ENCODE measurements around the gene MVB12B.

The MVB12B gene

GRCh38 chr9:126508928-126509327, 182.3 kb downstream of the MVB12B start:
- Mint-ChIP-seq H3K4me3 (no peak overlapping the region), H3K27ac (no peak overlapping the region), H3K9me3 (no peaks in the 10 kb centered on the region), H3K27me3 (no peaks in the 10 kb centered on the region), H3K4me1 (ENCODE audit: low read depth) (peaks cover 19% of the 10 kb centered on the region), H3K36me3 (ENCODE audit: low read depth) (peaks cover 27% of the 10 kb centered on the region)
- intact Hi-C loops (cut with micrococcal nuclease), result no loop called here

DNA sequence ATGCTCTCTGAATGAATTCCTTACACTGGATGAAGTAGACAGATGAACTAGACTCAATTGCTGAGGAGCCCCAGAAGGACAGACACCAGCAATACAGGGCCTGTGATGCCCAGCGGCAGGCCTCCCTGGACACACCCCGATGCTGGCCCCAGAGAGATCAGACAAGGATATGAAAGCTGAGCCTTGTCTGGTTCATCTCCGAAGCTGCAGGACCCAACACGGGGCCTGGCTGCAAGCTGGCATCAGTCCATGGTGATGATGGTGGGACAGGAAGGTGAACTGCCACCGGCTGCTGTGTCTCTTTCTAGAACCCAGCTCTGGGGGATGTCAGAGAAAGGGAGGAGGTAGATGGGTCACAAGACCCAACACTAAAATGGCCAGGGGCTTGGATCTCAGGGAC, 183.1 kb downstream of the MVB12B start:
- intact Hi-C loops (cut with micrococcal nuclease), result no loop called here
- H3K27me3 Mint-ChIP-seq, result no peaks in the 10 kb centered on the region
- H3K27ac Mint-ChIP-seq, result no peak overlapping the region

DNA sequence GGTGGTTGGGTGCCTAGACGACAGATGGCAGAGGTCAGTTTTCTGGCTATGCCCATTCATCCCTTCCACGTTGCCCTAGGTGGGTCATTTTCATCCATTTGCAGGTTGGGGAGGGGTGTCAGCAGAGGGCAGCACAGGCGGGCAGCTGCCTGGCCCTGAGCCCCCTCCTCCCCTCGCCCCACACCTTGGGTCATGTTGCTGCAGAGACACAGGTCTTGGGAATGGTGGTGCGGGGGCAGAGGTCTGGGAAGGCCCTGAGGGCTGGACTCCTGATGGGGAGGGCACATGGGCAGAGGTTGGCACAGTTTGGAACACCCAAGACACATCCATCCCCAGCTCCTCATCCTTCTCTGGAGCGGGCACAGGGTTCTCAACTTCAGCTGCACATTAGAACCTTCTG, 183.9 kb downstream of the MVB12B start:
- H3K36me3 Mint-ChIP-seq (ENCODE audit: low read depth), result peaks cover 10% of the 10 kb centered on the region
- no peaks in the 10 kb centered on the region for H3K27me3 Mint-ChIP-seq
- peaks cover 28% of the 10 kb centered on the region for H3K4me1 Mint-ChIP-seq (ENCODE audit: low read depth)
- no peak overlapping the region for H3K27ac Mint-ChIP-seq
- H3K4me3 Mint-ChIP-seq, result no peak overlapping the region
- intact Hi-C loops (cut with micrococcal nuclease), result no loop called here
- no peaks in the 10 kb centered on the region for H3K9me3 Mint-ChIP-seq

More for the DNA sequence above, 183.1 kb downstream of the MVB12B start:
- H3K36me3 Mint-ChIP-seq (ENCODE audit: low read depth), result peaks cover 19% of the 10 kb centered on the region
- no peak overlapping the region for H3K4me3 Mint-ChIP-seq
- H3K4me1 Mint-ChIP-seq (ENCODE audit: low read depth), result peaks cover 19% of the 10 kb centered on the region
- no peaks in the 10 kb centered on the region for H3K9me3 Mint-ChIP-seq

DNA sequence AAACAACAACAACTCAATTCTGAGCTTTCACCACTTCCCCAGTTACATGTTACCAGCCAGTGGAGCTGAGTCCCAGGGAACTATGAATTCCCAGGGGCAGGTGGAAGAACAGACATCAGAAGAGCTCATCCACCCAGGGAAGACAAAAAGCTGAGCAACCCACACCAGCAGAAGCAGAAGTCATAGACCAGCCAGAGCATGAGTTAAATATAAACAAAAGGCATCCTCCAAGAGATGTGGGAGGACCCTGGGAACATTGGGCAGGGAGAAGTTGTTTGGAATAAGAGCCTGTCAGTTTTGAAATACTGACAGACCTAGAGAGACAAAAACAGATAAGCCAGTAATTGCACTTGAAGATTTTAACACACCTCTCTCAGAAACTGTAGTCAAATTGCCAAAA, 184.8 kb downstream of the MVB12B start:
- Mint-ChIP-seq H3K4me1 (ENCODE audit: low read depth) (peaks cover 35% of the 10 kb centered on the region), H3K27ac (peak overlapping the region; percentile 6), H3K9me3 (no peaks in the 10 kb centered on the region), H3K4me3 (no peak overlapping the region), H3K27me3 (no peaks in the 10 kb centered on the region), H3K36me3 (ENCODE audit: low read depth) (peaks cover 2% of the 10 kb centered on the region)
- intact Hi-C loops (cut with micrococcal nuclease), result no loop called here

DNA sequence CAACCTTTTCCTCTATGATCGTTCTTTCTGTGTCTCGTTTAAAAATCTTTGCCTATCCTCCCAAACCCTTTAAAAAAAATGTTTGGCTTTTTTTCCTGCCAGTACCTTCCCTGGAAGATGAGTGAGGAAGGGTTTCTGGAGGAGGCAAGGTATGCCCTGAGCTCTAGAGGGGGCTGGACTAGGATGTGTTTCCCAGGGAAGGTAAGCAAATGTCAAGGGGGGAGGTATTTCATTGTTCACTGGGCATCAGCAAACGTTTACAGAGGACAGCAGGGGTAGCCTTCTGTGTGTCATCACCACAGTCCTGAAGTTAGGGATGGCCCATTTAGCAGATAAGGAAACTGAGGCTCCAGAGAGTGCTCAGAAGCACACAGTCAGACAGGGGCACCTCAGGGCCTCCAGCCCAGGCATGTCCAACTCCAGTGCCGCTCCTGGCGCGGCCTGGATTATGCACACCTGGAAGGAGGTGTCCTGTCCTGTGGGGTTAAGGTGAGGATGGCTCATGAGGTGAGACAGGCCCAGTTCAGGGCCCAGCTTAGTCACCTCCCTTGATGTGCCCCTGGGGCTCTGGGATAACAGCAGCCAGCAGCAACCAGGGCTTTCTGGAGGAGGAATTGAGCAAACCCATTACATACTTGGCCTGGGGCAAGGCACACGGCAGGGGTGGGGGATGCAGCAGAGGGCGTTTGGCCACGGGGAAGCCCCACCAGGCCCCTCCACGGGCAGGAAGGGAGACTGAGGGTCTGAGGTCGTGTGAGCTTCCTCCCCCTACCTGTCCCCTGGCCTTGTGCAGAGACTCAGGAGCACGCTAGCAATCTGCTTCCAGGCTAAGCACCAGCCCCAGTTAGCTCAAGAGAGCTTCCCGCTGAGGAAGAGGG, 186.8 kb downstream of the MVB12B start:
- peak overlapping the region; percentile 60 for H3K4me3 Mint-ChIP-seq
- no peaks in the 10 kb centered on the region for H3K27me3 Mint-ChIP-seq
- peaks cover 48% of the 10 kb centered on the region for H3K4me1 Mint-ChIP-seq (ENCODE audit: low read depth)
- no peaks in the 10 kb centered on the region for H3K36me3 Mint-ChIP-seq (ENCODE audit: low read depth)
- no peaks in the 10 kb centered on the region for H3K9me3 Mint-ChIP-seq
- intact Hi-C loops (cut with micrococcal nuclease), result loop anchor here (1.0 kb wide), 1 partner anchor 45 kb away; no protein-coding TSS in a partner anchor
- peak overlapping the region; percentile 65 for H3K27ac Mint-ChIP-seq

DNA sequence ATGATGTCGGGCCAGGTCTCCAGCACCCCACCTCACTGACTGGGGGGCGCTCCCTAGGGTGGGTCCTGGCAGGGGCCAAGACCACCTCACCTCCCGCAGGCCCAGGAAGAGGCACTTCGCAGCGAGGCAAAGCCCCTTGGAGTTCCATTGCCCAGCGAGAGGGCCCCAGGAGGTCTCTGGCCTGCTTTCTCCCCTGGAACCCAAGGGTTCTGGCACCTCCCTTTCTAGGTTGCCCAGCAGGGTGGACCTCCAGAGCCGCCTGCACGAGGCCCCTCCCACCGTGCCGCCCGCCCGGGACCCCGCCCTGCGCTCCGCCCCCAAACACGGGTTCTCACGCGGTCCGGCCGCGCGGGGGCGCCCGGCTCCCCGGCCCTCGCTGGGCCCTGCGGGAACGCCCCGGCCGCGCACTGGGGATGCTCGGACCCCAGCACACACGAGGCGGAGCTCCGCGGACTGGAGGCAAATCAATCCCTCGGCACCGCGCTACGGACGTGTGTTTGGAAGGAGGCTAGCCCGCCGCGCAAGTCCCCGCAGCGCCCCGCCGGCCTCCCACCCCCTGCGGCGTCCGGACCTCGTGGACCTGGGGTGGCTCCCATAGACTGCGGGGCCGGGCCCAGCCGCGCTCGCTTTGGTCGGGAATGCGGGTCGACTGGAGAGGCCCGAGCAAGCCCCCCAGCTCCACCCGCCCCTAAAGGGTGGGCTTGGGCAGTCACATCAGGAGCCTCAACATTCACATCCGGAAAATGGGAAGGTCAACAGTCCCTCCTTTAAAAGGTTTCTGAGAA, 187.6 kb downstream of the MVB12B start:
- no peaks in the 10 kb centered on the region for H3K27me3 Mint-ChIP-seq
- intact Hi-C loops (cut with micrococcal nuclease), result loop anchor here (1.0 kb wide), 1 partner anchor 44 kb away; no protein-coding TSS in a partner anchor
- H3K4me1 Mint-ChIP-seq (ENCODE audit: low read depth), result peaks cover 56% of the 10 kb centered on the region
- H3K36me3 Mint-ChIP-seq (ENCODE audit: low read depth), result no peaks in the 10 kb centered on the region
- peak overlapping the region; percentile 60 for H3K4me3 Mint-ChIP-seq
- H3K27ac Mint-ChIP-seq, result peak overlapping the region; percentile 92
- H3K9me3 Mint-ChIP-seq, result no peaks in the 10 kb centered on the region

DNA sequence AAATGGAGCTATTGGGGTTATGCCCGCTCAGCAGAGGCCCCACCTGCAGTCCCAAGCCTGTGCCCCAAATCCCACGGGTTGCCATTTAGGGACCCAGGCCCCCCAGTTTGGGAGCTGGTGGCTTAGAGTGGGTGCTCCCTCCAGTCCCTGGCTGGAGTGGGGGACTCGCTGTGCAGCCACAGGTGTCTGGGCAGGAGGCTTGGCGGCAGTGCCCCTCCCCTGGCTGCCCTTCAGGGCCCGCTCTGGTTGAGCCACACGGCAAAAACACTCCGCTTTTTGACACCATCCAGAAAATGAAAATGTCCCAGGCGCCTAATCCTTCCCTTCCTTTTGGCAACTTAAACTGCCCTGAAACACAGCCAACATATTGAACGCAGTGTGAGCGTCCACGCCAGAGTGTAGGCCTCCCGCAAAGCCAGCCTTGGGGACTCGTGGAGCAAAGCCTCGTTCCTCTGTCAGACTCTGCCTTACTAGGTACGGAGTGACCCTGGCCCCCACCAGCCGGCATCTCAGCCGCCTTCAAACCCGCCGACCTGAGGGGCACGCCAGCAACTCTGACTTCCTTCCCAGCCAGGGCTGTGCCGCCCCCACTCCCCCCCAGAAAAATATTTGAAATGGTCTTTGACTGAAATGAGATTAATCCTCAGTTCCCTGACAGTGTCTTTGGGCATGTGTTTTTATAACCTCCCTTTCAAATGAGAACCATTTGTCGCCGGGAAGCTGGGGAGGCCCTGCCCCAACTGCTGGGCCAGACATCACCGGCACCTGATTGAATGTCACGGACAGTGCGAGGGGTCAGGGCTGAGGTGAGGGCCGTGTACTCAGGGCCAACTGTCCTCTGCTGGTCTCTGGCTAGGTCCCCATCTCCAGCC, 188.6 kb downstream of the MVB12B start:
- H3K4me3 Mint-ChIP-seq, result no peak overlapping the region
- no peaks in the 10 kb centered on the region for H3K36me3 Mint-ChIP-seq (ENCODE audit: low read depth)
- H3K27me3 Mint-ChIP-seq, result no peaks in the 10 kb centered on the region
- H3K4me1 Mint-ChIP-seq (ENCODE audit: low read depth), result peaks cover 63% of the 10 kb centered on the region
- peak overlapping the region; percentile 92 for H3K27ac Mint-ChIP-seq
- no peaks in the 10 kb centered on the region for H3K9me3 Mint-ChIP-seq
- intact Hi-C loops (cut with micrococcal nuclease), result no loop called here

GRCh38 chr9:126515873-126516505, 189.4 kb downstream of the MVB12B start:
- intact Hi-C loops (cut with micrococcal nuclease), result no loop called here
- H3K4me1 Mint-ChIP-seq (ENCODE audit: low read depth), result peaks cover 63% of the 10 kb centered on the region
- no peaks in the 10 kb centered on the region for H3K9me3 Mint-ChIP-seq
- no peaks in the 10 kb centered on the region for H3K36me3 Mint-ChIP-seq (ENCODE audit: low read depth)
- peak overlapping the region; percentile 20 for H3K4me3 Mint-ChIP-seq
- H3K27me3 Mint-ChIP-seq, result no peaks in the 10 kb centered on the region
- peak overlapping the region; percentile 92 for H3K27ac Mint-ChIP-seq

DNA sequence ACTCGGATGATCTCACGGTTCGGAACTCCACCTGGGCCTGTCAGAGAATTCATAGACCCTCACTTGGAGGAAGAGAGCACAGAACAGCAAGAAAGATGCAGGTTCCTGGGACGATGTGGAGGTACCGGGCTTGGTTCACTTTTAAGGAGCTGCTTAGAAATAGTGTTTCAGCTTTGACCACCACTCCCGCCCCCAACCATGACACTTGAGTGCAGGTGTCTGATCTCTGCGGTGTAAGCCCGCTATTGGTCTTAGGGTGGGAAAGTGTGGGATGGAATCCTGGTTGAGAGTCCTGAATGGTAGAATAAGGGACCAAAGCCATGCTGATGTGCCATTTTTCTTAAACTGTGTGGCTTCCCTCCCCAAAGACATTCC, 189.9 kb downstream of the MVB12B start:
- H3K27ac Mint-ChIP-seq, result peak overlapping the region; percentile 92
- no peaks in the 10 kb centered on the region for H3K36me3 Mint-ChIP-seq (ENCODE audit: low read depth)
- intact Hi-C loops (cut with micrococcal nuclease), result no loop called here

DNA sequence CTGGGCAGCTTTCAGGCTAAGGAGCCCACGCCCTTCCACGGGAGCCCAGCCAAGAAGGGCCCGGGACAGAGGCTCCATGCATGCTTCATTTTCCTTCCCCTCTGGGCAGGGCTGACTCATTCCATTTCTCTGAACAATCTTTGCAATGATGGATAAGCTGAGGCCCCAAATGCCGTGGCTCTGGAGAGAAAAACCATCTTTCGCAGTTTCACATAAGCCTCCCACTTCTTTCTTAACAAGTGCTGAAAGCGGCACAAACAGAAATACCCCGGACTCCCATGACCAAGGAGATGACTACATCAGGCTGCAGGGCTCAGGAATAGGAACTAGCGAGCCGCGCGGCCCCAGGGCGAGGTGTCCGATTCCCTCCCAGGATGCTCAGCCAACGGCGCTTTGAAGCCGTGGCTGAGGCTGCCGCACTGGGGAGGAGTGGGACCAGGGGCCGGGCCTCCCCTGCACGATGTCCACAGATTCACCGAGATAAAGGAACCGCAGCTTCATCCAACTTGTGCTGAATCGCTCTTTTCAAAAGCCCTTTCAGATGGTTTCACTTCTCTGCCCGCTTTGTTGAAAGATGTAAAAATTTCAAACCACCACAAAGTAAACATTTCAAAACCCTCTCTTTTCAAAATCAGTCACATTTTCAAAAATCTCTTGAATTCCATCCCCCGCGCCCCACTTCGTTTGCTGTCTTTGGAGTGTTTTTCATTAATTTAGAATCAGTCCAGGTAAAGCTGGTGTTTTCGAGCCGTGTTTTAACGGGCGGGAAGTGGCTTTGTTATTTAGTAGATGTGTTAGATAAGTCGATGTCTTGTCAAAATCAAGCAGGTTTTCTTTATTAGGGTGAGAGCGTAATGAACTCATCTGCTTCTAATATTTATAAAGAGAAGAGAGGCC, 190.6 kb downstream of the MVB12B start:
- peak overlapping the region; percentile 92 for H3K27ac Mint-ChIP-seq
- H3K36me3 Mint-ChIP-seq (ENCODE audit: low read depth), result no peaks in the 10 kb centered on the region
- H3K4me3 Mint-ChIP-seq, result peak overlapping the region; percentile 67
- peaks cover 58% of the 10 kb centered on the region for H3K4me1 Mint-ChIP-seq (ENCODE audit: low read depth)
- intact Hi-C loops (cut with micrococcal nuclease), result loop anchor here (1.0 kb wide), 1 partner anchor 8 kb away; no protein-coding TSS in a partner anchor
- H3K9me3 Mint-ChIP-seq, result no peaks in the 10 kb centered on the region
- no peaks in the 10 kb centered on the region for H3K27me3 Mint-ChIP-seq

More for the DNA sequence above, 189.9 kb downstream of the MVB12B start:
- Mint-ChIP-seq H3K4me1 (ENCODE audit: low read depth) (peaks cover 58% of the 10 kb centered on the region), H3K9me3 (no peaks in the 10 kb centered on the region), H3K4me3 (peak overlapping the region; percentile 67), H3K27me3 (no peaks in the 10 kb centered on the region)

DNA sequence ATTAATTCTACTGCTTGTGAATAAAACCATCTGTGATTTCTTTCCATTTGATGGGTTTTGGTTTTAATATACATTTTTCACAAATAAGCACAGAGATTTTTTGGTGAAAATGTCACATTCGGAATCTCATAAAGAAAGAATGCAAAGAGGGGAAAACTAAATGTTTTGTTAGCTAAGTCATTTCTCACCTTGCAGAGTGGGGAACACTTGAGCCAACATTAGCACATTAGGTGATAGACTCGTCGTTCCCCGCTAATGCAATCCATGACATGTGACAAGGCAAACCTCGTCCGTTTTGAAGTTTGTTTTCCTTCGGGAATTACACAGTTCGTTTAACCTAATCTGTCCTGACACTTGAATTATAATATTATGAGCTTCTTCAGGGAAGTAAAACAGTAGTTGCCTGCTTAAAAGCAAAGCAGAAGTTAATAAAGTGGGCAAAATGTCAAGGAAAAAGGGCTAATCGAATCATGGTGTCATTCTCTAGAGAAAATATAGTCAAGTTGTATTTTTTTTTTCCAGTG, 191.3 kb downstream of the MVB12B start:
- Mint-ChIP-seq H3K4me3 (peak overlapping the region; percentile 67), H3K27me3 (no peaks in the 10 kb centered on the region), H3K4me1 (ENCODE audit: low read depth) (peaks cover 65% of the 10 kb centered on the region), H3K36me3 (ENCODE audit: low read depth) (no peaks in the 10 kb centered on the region), H3K27ac (peak overlapping the region; percentile 92), H3K9me3 (no peaks in the 10 kb centered on the region)
- intact Hi-C loops (cut with micrococcal nuclease), result loop anchor here (1.0 kb wide), 1 partner anchor 7 kb away; no protein-coding TSS in a partner anchor

GRCh38 chr9:126518763-126519162, 192.1 kb downstream of the MVB12B start:
- peak overlapping the region; percentile 92 for H3K27ac Mint-ChIP-seq
- H3K36me3 Mint-ChIP-seq (ENCODE audit: low read depth), result no peaks in the 10 kb centered on the region

More at GRCh38 chr9:126518763-126519162, 192.1 kb downstream of the MVB12B start:
- no peaks in the 10 kb centered on the region for H3K27me3 Mint-ChIP-seq
- H3K4me3 Mint-ChIP-seq, result no peak overlapping the region
- intact Hi-C loops (cut with micrococcal nuclease), result no loop called here
- no peaks in the 10 kb centered on the region for H3K9me3 Mint-ChIP-seq
- H3K4me1 Mint-ChIP-seq (ENCODE audit: low read depth), result peaks cover 65% of the 10 kb centered on the region
